Measurements from ENCODE around the gene RAB38.

The RAB38 gene

DNA sequence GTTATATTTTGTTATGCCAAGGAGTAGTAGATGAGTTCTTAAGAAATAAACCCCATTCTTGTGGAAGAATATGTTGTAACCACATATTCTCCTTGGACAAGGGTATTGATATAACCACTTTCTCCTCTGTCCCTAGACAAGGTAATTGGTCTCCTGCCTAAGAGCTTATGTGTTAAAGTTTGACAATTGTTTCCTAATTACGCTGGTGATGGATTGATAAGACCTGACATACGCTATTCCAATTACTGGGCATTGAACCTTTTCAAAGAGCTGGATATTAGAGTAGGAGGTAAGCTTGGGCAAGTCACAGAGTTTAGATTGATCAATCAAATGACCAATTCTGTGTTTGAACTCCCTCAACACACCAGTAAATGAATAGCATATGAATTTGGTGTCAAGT is 88.9 kb downstream of the RAB38 start:
- no peak overlapping the region for H3K27ac ChIP-seq (ENCODE audit: extremely low read depth, low read depth, low read length)
- ChIA-PET CTCF (no interaction called here), POLR2A (no interaction called here)
- no peaks in the 10 kb centered on the region for H3K9me3 ChIP-seq (ENCODE audit: control insufficient read depth, insufficient read depth, low read depth, low read length)
- TF ChIP-seq SP2 (tag by site-specific recombination; IDR thresholded peaks at IDR 0.05) (no peak), ZNF223 (tag by site-specific recombination; IDR thresholded peaks at IDR 0.05) (no peak), ZEB2 (tag by site-specific recombination; IDR thresholded peaks at IDR 0.05) (no peak), ZNF24 (tag by site-specific recombination; IDR thresholded peaks at IDR 0.05) (no peak), ZSCAN30 (tag by site-specific recombination; IDR thresholded peaks at IDR 0.05) (no peak), ZBTB7A (tag by site-specific recombination; IDR thresholded peaks at IDR 0.05; ENCODE audit: low read depth) (no peak), ZNF747 (tag by site-specific recombination; IDR thresholded peaks at IDR 0.05) (no peak), IKZF3 (tag by site-specific recombination; IDR thresholded peaks at IDR 0.05) (no peak), PRDM1 (tag by site-specific recombination; IDR thresholded peaks at IDR 0.05) (no peak), ZFP69B (tag by site-specific recombination; IDR thresholded peaks at IDR 0.05) (no peak), ZNF623 (tag by site-specific recombination; IDR thresholded peaks at IDR 0.05) (no peak), ZNF248 (tag by site-specific recombination; IDR thresholded peaks at IDR 0.05) (no peak)
- TF ChIP-seq, protein P1, sequence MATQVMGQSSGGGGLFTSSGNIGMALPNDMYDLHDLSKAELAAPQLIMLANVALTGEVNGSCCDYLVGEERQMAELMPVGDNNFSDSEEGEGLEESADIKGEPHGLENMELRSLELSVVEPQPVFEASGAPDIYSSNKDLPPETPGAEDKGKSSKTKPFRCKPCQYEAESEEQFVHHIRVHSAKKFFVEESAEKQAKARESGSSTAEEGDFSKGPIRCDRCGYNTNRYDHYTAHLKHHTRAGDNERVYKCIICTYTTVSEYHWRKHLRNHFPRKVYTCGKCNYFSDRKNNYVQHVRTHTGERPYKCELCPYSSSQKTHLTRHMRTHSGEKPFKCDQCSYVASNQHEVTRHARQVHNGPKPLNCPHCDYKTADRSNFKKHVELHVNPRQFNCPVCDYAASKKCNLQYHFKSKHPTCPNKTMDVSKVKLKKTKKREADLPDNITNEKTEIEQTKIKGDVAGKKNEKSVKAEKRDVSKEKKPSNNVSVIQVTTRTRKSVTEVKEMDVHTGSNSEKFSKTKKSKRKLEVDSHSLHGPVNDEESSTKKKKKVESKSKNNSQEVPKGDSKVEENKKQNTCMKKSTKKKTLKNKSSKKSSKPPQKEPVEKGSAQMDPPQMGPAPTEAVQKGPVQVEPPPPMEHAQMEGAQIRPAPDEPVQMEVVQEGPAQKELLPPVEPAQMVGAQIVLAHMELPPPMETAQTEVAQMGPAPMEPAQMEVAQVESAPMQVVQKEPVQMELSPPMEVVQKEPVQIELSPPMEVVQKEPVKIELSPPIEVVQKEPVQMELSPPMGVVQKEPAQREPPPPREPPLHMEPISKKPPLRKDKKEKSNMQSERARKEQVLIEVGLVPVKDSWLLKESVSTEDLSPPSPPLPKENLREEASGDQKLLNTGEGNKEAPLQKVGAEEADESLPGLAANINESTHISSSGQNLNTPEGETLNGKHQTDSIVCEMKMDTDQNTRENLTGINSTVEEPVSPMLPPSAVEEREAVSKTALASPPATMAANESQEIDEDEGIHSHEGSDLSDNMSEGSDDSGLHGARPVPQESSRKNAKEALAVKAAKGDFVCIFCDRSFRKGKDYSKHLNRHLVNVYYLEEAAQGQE (tag by site-specific recombination; IDR thresholded peaks at IDR 0.05): no peak
- H3K4me3 ChIP-seq (ENCODE audit: low read depth, low read length): no peak overlapping the region
- no peaks in the 10 kb centered on the region for H3K36me3 ChIP-seq (ENCODE audit: control insufficient read depth in 2 of 2, insufficient read depth in 1 of 2, low read length in 2 of 2)
- no peaks in the 10 kb centered on the region for H3K4me1 ChIP-seq (ENCODE audit: control insufficient read depth, insufficient read depth, low read length)

DNA sequence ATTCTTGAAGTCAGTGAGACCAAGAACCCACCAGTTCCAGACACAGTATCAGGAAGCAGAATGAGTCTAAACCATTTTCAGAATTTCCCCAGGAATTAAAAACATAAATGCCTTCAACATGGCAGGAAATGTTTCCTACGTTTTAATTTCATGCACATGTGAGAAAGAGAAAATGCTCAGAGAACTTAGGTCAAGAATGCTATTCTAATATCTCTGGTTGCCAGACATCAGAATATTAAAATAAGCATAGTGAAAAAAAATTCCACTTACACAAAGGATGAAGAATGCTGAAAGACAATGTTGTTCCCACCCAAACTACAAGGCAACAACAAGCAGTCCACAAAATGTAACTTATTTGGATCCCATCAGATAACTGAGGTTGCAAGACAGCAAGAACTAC is 104.8 kb downstream of the RAB38 start:
- ChIA-PET POLR2A (no interaction called here), CTCF (interaction anchor here (1.4 kb wide), 1 partner anchor 55 kb away, joined by 4 read pairs; no protein-coding TSS in a partner anchor)
- TF ChIP-seq, protein P2, sequence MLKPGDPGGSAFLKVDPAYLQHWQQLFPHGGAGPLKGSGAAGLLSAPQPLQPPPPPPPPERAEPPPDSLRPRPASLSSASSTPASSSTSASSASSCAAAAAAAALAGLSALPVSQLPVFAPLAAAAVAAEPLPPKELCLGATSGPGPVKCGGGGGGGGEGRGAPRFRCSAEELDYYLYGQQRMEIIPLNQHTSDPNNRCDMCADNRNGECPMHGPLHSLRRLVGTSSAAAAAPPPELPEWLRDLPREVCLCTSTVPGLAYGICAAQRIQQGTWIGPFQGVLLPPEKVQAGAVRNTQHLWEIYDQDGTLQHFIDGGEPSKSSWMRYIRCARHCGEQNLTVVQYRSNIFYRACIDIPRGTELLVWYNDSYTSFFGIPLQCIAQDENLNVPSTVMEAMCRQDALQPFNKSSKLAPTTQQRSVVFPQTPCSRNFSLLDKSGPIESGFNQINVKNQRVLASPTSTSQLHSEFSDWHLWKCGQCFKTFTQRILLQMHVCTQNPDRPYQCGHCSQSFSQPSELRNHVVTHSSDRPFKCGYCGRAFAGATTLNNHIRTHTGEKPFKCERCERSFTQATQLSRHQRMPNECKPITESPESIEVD (tag by site-specific recombination; IDR thresholded peaks at IDR 0.05): no peak
- TF ChIP-seq EGR2 (tag by site-specific recombination; IDR thresholded peaks at IDR 0.05; ENCODE audit: low read depth): no peak
- no peak overlapping the region for H3K27ac ChIP-seq (ENCODE audit: extremely low read depth, low read depth, low read length)
- H3K9me3 ChIP-seq (ENCODE audit: control insufficient read depth, insufficient read depth, low read depth, low read length): no peaks in the 10 kb centered on the region
- H3K4me1 ChIP-seq (ENCODE audit: control insufficient read depth, insufficient read depth, low read length): no peaks in the 10 kb centered on the region
- no peaks in the 10 kb centered on the region for H3K36me3 ChIP-seq (ENCODE audit: control insufficient read depth in 2 of 2, insufficient read depth in 1 of 2, low read length in 2 of 2)
- H3K4me3 ChIP-seq (ENCODE audit: low read depth, low read length): no peak overlapping the region

DNA sequence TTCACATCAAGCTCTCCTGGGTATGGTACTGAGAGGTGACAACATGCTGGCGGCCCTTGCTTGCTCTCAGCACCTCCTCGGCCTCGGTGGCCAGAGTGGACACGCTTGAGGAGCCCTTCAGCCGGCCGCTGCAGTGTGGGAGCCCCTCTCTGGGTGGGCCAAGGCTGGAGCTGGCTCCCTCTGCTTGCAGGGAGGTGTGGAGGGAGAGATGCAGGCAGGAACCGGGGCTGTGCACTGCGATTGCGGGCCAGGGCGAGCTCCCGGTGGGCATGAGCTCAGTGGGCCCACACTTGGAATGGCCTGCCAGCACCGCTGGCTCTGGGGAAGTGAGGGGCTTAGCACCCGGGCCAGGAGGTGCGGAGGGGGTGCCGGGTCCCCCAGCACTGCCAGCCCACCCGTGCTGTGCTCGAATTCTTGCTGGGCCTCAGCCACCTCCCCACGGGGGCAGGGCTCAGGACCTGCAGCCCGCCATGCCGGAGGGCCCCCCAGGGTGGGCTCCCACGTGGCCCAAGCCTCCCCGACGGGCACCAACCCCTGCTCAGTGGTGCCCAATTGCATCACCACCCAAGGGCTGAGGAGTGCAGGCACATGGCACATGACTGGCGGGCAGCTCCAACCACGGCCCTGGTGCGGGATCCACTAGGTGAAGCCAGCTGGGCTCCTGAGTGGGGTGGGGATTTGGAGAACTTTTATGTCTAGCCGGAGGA is 106.2 kb downstream of the RAB38 start:
- H3K4me3 ChIP-seq (ENCODE audit: low read depth, low read length): no peak overlapping the region
- ChIA-PET CTCF (interaction anchor here (0.7 kb wide), 1 partner anchor 236 kb away, joined by 3 read pairs; no protein-coding TSS in a partner anchor), POLR2A (no interaction called here)
- H3K4me1 ChIP-seq (ENCODE audit: control insufficient read depth, insufficient read depth, low read length): no peaks in the 10 kb centered on the region
- no peaks in the 10 kb centered on the region for H3K9me3 ChIP-seq (ENCODE audit: control insufficient read depth, insufficient read depth, low read depth, low read length)
- H3K27ac ChIP-seq (ENCODE audit: extremely low read depth, low read depth, low read length): no peak overlapping the region
- H3K36me3 ChIP-seq (ENCODE audit: control insufficient read depth in 2 of 2, insufficient read depth in 1 of 2, low read length in 2 of 2): no peaks in the 10 kb centered on the region
- TF ChIP-seq ZNF354C (tag by site-specific recombination; IDR thresholded peaks at IDR 0.05; ENCODE audit: borderline replicate concordance, low read depth) (no peak), GLIS2 (tag by site-specific recombination; IDR thresholded peaks at IDR 0.05) (no peak)

Measured in HEK293 (cell line).